ENCODE measurements around the gene PLEK2.

Gene PLEK2

GRCh38 chr14:67365476-67365875 is 46.5 kb downstream of the PLEK2 start (continued):
- no peak for TF ChIP-seq CREB5 (CRISPR knock-in tag; IDR thresholded peaks at IDR 0.05; ENCODE audit: low read depth)
- TF ChIP-seq ISL1 (CRISPR knock-in tag; IDR thresholded peaks at IDR 0.05): no peak
- TF ChIP-seq GLIS3 (CRISPR knock-in tag; IDR thresholded peaks at IDR 0.05): no peak
- TF ChIP-seq TCF4 (CRISPR knock-in tag; IDR thresholded peaks at IDR 0.05; ENCODE audit: borderline replicate concordance): no peak
- no peak for TF ChIP-seq ESRRG (CRISPR knock-in tag; IDR thresholded peaks at IDR 0.05)
- TF ChIP-seq OSR1 (CRISPR knock-in tag; IDR thresholded peaks at IDR 0.05): no peak
- no peak for TF ChIP-seq ARNTL (CRISPR knock-in tag; IDR thresholded peaks at IDR 0.05; ENCODE audit: borderline replicate concordance, low read depth)

DNA sequence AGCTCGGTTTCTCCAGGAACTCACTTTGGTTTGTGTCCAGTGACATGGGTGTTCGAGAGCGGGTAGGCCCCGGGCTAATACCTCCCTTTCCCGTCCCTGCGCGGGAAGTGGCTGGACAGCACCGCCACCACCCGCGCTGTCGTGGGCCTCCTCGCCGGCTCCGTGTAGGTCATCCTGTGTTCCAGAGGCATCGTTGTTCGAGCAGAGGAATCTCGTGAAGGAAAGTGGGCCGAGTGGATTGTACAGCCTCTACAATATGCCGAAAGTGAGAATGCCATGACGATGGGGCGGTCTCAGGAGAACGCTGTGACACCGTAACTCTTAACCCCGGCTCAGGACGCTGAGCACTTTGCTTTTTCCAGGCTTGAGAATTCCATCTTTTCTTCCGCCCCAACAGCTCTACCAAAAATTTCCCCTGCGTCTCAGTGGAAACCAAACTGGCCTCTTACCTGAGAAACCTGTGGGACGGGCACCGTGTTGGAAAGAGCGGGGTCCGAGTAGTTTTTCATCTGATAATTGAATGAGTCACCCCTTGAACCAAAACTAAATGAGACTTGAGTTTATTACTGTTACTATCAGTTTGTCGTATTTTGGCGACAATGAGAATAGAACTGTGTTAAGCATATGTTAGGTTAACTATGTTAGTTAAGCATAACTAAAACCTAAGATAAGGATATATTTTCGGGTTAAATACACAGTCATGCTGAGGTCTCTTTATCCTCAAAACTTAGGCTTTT is 51.3 kb downstream of the PLEK2 start:
- TF ChIP-seq CSRNP3 (CRISPR knock-in tag; IDR thresholded peaks at IDR 0.05) (no peak), ZNF565 (CRISPR knock-in tag; conservative IDR thresholded peaks at IDR 0.05; ENCODE audit: low read depth) (no peak), BACH2 (CRISPR knock-in tag; IDR thresholded peaks at IDR 0.05; ENCODE audit: borderline replicate concordance) (no peak), CREB5 (CRISPR knock-in tag; IDR thresholded peaks at IDR 0.05; ENCODE audit: low read depth) (no peak), ZNF70 (CRISPR knock-in tag; IDR thresholded peaks at IDR 0.05) (no peak), ISL1 (CRISPR knock-in tag; IDR thresholded peaks at IDR 0.05) (no peak), TOX (CRISPR knock-in tag; IDR thresholded peaks at IDR 0.05; ENCODE audit: borderline replicate concordance) (no peak), ARNTL (CRISPR knock-in tag; IDR thresholded peaks at IDR 0.05; ENCODE audit: borderline replicate concordance, low read depth) (no peak), PPARA (CRISPR knock-in tag; IDR thresholded peaks at IDR 0.05; ENCODE audit: borderline replicate concordance) (no peak), SNAI2 (CRISPR knock-in tag; IDR thresholded peaks at IDR 0.05) (no peak), ESRRG (CRISPR knock-in tag; IDR thresholded peaks at IDR 0.05) (no peak), ZC3H10 (CRISPR knock-in tag; IDR thresholded peaks at IDR 0.05) (no peak), GLIS3 (CRISPR knock-in tag; IDR thresholded peaks at IDR 0.05) (no peak), TCF4 (CRISPR knock-in tag; IDR thresholded peaks at IDR 0.05; ENCODE audit: borderline replicate concordance) (no peak), CSDC2 (CRISPR knock-in tag; IDR thresholded peaks at IDR 0.05) (no peak), ZFP3 (CRISPR knock-in tag; IDR thresholded peaks at IDR 0.05) (no peak), ZNF8 (CRISPR knock-in tag; IDR thresholded peaks at IDR 0.05) (no peak)
- TF ChIP-seq, protein P1, sequence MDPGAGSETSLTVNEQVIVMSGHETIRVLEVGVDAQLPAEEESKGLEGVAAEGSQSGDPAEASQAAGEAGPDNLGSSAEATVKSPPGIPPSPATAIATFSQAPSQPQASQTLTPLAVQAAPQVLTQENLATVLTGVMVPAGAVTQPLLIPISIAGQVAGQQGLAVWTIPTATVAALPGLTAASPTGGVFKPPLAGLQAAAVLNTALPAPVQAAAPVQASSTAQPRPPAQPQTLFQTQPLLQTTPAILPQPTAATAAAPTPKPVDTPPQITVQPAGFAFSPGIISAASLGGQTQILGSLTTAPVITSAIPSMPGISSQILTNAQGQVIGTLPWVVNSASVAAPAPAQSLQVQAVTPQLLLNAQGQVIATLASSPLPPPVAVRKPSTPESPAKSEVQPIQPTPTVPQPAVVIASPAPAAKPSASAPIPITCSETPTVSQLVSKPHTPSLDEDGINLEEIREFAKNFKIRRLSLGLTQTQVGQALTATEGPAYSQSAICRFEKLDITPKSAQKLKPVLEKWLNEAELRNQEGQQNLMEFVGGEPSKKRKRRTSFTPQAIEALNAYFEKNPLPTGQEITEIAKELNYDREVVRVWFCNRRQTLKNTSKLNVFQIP (CRISPR knock-in tag; IDR thresholded peaks at IDR 0.05; ENCODE audit: borderline replicate concordance, low read depth): no peak
- TF ChIP-seq, protein P2, sequence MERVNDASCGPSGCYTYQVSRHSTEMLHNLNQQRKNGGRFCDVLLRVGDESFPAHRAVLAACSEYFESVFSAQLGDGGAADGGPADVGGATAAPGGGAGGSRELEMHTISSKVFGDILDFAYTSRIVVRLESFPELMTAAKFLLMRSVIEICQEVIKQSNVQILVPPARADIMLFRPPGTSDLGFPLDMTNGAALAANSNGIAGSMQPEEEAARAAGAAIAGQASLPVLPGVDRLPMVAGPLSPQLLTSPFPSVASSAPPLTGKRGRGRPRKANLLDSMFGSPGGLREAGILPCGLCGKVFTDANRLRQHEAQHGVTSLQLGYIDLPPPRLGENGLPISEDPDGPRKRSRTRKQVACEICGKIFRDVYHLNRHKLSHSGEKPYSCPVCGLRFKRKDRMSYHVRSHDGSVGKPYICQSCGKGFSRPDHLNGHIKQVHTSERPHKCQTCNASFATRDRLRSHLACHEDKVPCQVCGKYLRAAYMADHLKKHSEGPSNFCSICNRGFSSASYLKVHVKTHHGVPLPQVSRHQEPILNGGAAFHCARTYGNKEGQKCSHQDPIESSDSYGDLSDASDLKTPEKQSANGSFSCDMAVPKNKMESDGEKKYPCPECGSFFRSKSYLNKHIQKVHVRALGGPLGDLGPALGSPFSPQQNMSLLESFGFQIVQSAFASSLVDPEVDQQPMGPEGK (CRISPR knock-in tag; IDR thresholded peaks at IDR 0.05; ENCODE audit: borderline replicate concordance): no peak
- TF ChIP-seq, protein P3, sequence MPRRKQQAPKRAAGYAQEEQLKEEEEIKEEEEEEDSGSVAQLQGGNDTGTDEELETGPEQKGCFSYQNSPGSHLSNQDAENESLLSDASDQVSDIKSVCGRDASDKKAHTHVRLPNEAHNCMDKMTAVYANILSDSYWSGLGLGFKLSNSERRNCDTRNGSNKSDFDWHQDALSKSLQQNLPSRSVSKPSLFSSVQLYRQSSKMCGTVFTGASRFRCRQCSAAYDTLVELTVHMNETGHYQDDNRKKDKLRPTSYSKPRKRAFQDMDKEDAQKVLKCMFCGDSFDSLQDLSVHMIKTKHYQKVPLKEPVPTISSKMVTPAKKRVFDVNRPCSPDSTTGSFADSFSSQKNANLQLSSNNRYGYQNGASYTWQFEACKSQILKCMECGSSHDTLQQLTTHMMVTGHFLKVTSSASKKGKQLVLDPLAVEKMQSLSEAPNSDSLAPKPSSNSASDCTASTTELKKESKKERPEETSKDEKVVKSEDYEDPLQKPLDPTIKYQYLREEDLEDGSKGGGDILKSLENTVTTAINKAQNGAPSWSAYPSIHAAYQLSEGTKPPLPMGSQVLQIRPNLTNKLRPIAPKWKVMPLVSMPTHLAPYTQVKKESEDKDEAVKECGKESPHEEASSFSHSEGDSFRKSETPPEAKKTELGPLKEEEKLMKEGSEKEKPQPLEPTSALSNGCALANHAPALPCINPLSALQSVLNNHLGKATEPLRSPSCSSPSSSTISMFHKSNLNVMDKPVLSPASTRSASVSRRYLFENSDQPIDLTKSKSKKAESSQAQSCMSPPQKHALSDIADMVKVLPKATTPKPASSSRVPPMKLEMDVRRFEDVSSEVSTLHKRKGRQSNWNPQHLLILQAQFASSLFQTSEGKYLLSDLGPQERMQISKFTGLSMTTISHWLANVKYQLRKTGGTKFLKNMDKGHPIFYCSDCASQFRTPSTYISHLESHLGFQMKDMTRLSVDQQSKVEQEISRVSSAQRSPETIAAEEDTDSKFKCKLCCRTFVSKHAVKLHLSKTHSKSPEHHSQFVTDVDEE (CRISPR knock-in tag; IDR thresholded peaks at IDR 0.05): no peak
- peak; percentile 59 for ATAC-seq
